T1000 (cell line): ENCODE data around the gene KHNYN.
A peak's percentile ranks its signal among the peaks of the same experiment; 100 is the strongest.
"Not testable (repeated sequence)": the region's sequence is repeated elsewhere in the genome, so short reads cannot be mapped to it uniquely, and the experiment has no call there.

Experiments used
- DNase-seq: peaks from one replicate; lab custom pipeline; 2025; ENCODE audit warnings: mixed read lengths; lab: John Stamatoyannopoulos, UW

Gene KHNYN

GRCh38 chr14:24429395-24430142 lies at the start of gene KHNYN, which contains the start of gene CBLN3:
Gene KHNYN, plus strand, starts transcription at chr14:24429954. Its CDS starts 777 bp downstream, at chr14:24430731.
Gene CBLN3, minus strand, starts transcription at chr14:24429668. Its CDS starts 614 bp downstream, at chr14:24429054.
- peak; percentile 86 for DNase-seq

GRCh38 chr14:24381363-24382063 lies 48.2 kb upstream of the KHNYN start:
- DNase-seq: no peak

GRCh38 chr14:24382064-24382371 lies 47.7 kb upstream of the KHNYN start:
- no peak for DNase-seq

- DNase-seq: no peak
Measured at GRCh38 chr14:24384169-24384568, 45.6 kb upstream of the KHNYN start.

- DNase-seq: no peak
Measured at GRCh38 chr14:24385524-24385923, 44.2 kb upstream of the KHNYN start.

GRCh38 chr14:24387009-24387345 lies 42.8 kb upstream of the KHNYN start:
- DNase-seq: no peak

- not testable (repeated sequence) for DNase-seq
Measured at GRCh38 chr14:24387579-24387978, 42.2 kb upstream of the KHNYN start.

- no peak for DNase-seq
Measured at GRCh38 chr14:24388474-24389179, 41.1 kb upstream of the KHNYN start.

- no peak for DNase-seq
Measured at GRCh38 chr14:24389226-24389848, 40.4 kb upstream of the KHNYN start.

GRCh38 chr14:24390701-24391468 lies 38.9 kb upstream of the KHNYN start:
- no peak for DNase-seq

GRCh38 chr14:24392325-24393091 lies 37.2 kb upstream of the KHNYN start:
- no peak for DNase-seq

- DNase-seq: no peak
Measured at GRCh38 chr14:24394275-24394674, 35.5 kb upstream of the KHNYN start.

- no peak for DNase-seq
Measured at GRCh38 chr14:24395609-24396582, 33.9 kb upstream of the KHNYN start.

GRCh38 chr14:24397639-24398292 lies 32.0 kb upstream of the KHNYN start:
- DNase-seq: no peak

- no peak for DNase-seq
Measured at GRCh38 chr14:24398293-24398652, 31.5 kb upstream of the KHNYN start.

GRCh38 chr14:24398653-24399446 lies 30.9 kb upstream of the KHNYN start, which contains the start of gene NYNRIN:
Gene NYNRIN, plus strand, starts transcription at chr14:24399003. Its CDS starts 244 bp downstream, at chr14:24399247.
- DNase-seq: no peak

- DNase-seq: no peak
Measured at GRCh38 chr14:24399447-24399822, 30.3 kb upstream of the KHNYN start.

- no peak for DNase-seq
Measured at GRCh38 chr14:24399999-24400718, 29.6 kb upstream of the KHNYN start.
